Measurements from ENCODE around the gene DIPK1A.

DIPK1A gene

GRCh38 chr1:92850019-92850418 is 111.2 kb downstream of the DIPK1A start:
- Mint-ChIP-seq H3K9me3 (no peaks in the 10 kb centered on the region), H3K27me3 (no peaks in the 10 kb centered on the region), H3K36me3 (peaks cover 21% of the 10 kb centered on the region), H3K27ac (no peak overlapping the region), H3K4me3 (no peak overlapping the region), H3K4me1 (peaks cover 10% of the 10 kb centered on the region)
- no peak for DNase-seq (ENCODE audit: low spot score in 2 of 2)
- ATAC-seq (ENCODE audit: low read depth), result no peak

GRCh38 chr1:92848201-92848600 is 113.1 kb downstream of the DIPK1A start:
- Mint-ChIP-seq H3K36me3 (peaks cover 21% of the 10 kb centered on the region), H3K27ac (peak overlapping the region; percentile 67), H3K4me3 (no peak overlapping the region), H3K9me3 (no peaks in the 10 kb centered on the region), H3K27me3 (no peaks in the 10 kb centered on the region), H3K4me1 (peaks cover 9% of the 10 kb centered on the region)
- no peak for DNase-seq (ENCODE audit: low spot score in 2 of 2)
- no peak for ATAC-seq (ENCODE audit: low read depth)

- H3K27ac Mint-ChIP-seq, result no peak overlapping the region
- H3K4me3 Mint-ChIP-seq, result no peak overlapping the region
- no peaks in the 10 kb centered on the region for H3K27me3 Mint-ChIP-seq
- DNase-seq (ENCODE audit: low spot score in 2 of 2) (no peak), ATAC-seq (ENCODE audit: low read depth) (no peak)
- peaks cover 2% of the 10 kb centered on the region for H3K4me1 Mint-ChIP-seq
- peaks cover 27% of the 10 kb centered on the region for H3K36me3 Mint-ChIP-seq
- no peaks in the 10 kb centered on the region for H3K9me3 Mint-ChIP-seq
These were observed 115.4 kb downstream of the DIPK1A start for GRCh38 chr1:92845908-92846307.

- Mint-ChIP-seq H3K4me3 (no peak overlapping the region), H3K27ac (peak overlapping the region; percentile 46), H3K4me1 (peaks cover 2% of the 10 kb centered on the region), H3K9me3 (no peaks in the 10 kb centered on the region), H3K27me3 (no peaks in the 10 kb centered on the region), H3K36me3 (peaks cover 28% of the 10 kb centered on the region)
- no peak for DNase-seq (ENCODE audit: low spot score in 2 of 2)
- ATAC-seq (ENCODE audit: low read depth), result no peak
These were observed 116.8 kb downstream of the DIPK1A start for GRCh38 chr1:92844439-92844838.

- DNase-seq (ENCODE audit: low spot score in 2 of 2), result no peak
- Mint-ChIP-seq H3K27me3 (no peaks in the 10 kb centered on the region), H3K4me1 (peaks cover 5% of the 10 kb centered on the region), H3K36me3 (peaks cover 32% of the 10 kb centered on the region), H3K27ac (peak overlapping the region; percentile 73), H3K4me3 (no peak overlapping the region), H3K9me3 (no peaks in the 10 kb centered on the region)
- ATAC-seq (ENCODE audit: low read depth), result no peak
These were observed 117.6 kb downstream of the DIPK1A start for GRCh38 chr1:92843429-92844352.

- no peak for DNase-seq (ENCODE audit: low spot score in 2 of 2)
- peaks cover 9% of the 10 kb centered on the region for H3K4me1 Mint-ChIP-seq
- peak overlapping the region; percentile 73 for H3K27ac Mint-ChIP-seq
- H3K27me3 Mint-ChIP-seq, result no peaks in the 10 kb centered on the region
- H3K36me3 Mint-ChIP-seq, result peaks cover 33% of the 10 kb centered on the region
- H3K4me3 Mint-ChIP-seq, result no peak overlapping the region
- ATAC-seq (ENCODE audit: low read depth), result no peak
- no peaks in the 10 kb centered on the region for H3K9me3 Mint-ChIP-seq
These were observed 118.2 kb downstream of the DIPK1A start for GRCh38 chr1:92843046-92843423.

- H3K27ac Mint-ChIP-seq, result peak overlapping the region; percentile 73
- no peaks in the 10 kb centered on the region for H3K9me3 Mint-ChIP-seq
- H3K4me3 Mint-ChIP-seq, result no peak overlapping the region
- no peaks in the 10 kb centered on the region for H3K27me3 Mint-ChIP-seq
- peaks cover 14% of the 10 kb centered on the region for H3K4me1 Mint-ChIP-seq
- DNase-seq (ENCODE audit: low spot score in 2 of 2) (no peak), ATAC-seq (ENCODE audit: low read depth) (no peak)
- H3K36me3 Mint-ChIP-seq, result peaks cover 38% of the 10 kb centered on the region
These were observed 118.9 kb downstream of the DIPK1A start for GRCh38 chr1:92842082-92843045.

GRCh38 chr1:92840600-92840999 is 120.7 kb downstream of the DIPK1A start:
- Mint-ChIP-seq H3K27me3 (no peaks in the 10 kb centered on the region), H3K4me1 (peaks cover 24% of the 10 kb centered on the region), H3K27ac (no peak overlapping the region), H3K9me3 (no peaks in the 10 kb centered on the region), H3K4me3 (no peak overlapping the region), H3K36me3 (peaks cover 39% of the 10 kb centered on the region)
- DNase-seq (ENCODE audit: low spot score in 2 of 2), result no peak
- no peak for ATAC-seq (ENCODE audit: low read depth)

- Mint-ChIP-seq H3K27me3 (no peaks in the 10 kb centered on the region), H3K4me3 (no peak overlapping the region), H3K27ac (peak overlapping the region; percentile 45), H3K36me3 (peaks cover 47% of the 10 kb centered on the region), H3K9me3 (no peaks in the 10 kb centered on the region), H3K4me1 (peaks cover 33% of the 10 kb centered on the region)
- ATAC-seq (ENCODE audit: low read depth), result no peak
- DNase-seq (ENCODE audit: low spot score in 2 of 2), result no peak
These were observed 121.8 kb downstream of the DIPK1A start for GRCh38 chr1:92839442-92839841.

- ATAC-seq (ENCODE audit: low read depth) (no peak), DNase-seq (ENCODE audit: low spot score in 2 of 2) (no peak)
- Mint-ChIP-seq H3K27me3 (no peaks in the 10 kb centered on the region), H3K36me3 (peaks cover 49% of the 10 kb centered on the region), H3K4me3 (no peak overlapping the region), H3K9me3 (no peaks in the 10 kb centered on the region), H3K4me1 (peaks cover 42% of the 10 kb centered on the region), H3K27ac (peak overlapping the region; percentile 29)
These were observed 122.7 kb downstream of the DIPK1A start for GRCh38 chr1:92838519-92838918.

GRCh38 chr1:92837062-92837461 is 124.2 kb downstream of the DIPK1A start:
- DNase-seq (ENCODE audit: low spot score in 2 of 2) (no peak), ATAC-seq (ENCODE audit: low read depth) (no peak)
- no peaks in the 10 kb centered on the region for H3K9me3 Mint-ChIP-seq
- H3K27me3 Mint-ChIP-seq, result no peaks in the 10 kb centered on the region
- H3K36me3 Mint-ChIP-seq, result peaks cover 46% of the 10 kb centered on the region
- H3K4me3 Mint-ChIP-seq, result no peak overlapping the region
- peak overlapping the region; percentile 29 for H3K27ac Mint-ChIP-seq
- H3K4me1 Mint-ChIP-seq, result peaks cover 44% of the 10 kb centered on the region

GRCh38 chr1:92834617-92835016 is 126.6 kb downstream of the DIPK1A start:
- DNase-seq (ENCODE audit: low spot score in 2 of 2), result no peak
- Mint-ChIP-seq H3K27ac (peak overlapping the region; percentile 97), H3K4me3 (peak overlapping the region; percentile 95), H3K4me1 (peaks cover 47% of the 10 kb centered on the region), H3K9me3 (no peaks in the 10 kb centered on the region), H3K36me3 (peaks cover 38% of the 10 kb centered on the region), H3K27me3 (no peaks in the 10 kb centered on the region)
- ATAC-seq (ENCODE audit: low read depth), result no peak

- Mint-ChIP-seq H3K4me3 (peak overlapping the region; percentile 95), H3K27ac (peak overlapping the region; percentile 97), H3K9me3 (no peaks in the 10 kb centered on the region), H3K36me3 (peaks cover 34% of the 10 kb centered on the region), H3K4me1 (peaks cover 44% of the 10 kb centered on the region), H3K27me3 (no peaks in the 10 kb centered on the region)
- ATAC-seq (ENCODE audit: low read depth) (no peak), DNase-seq (ENCODE audit: low spot score in 2 of 2) (no peak)
These were observed 127.4 kb downstream of the DIPK1A start for GRCh38 chr1:92833840-92834239.

GRCh38 chr1:92832537-92833114 is 128.6 kb downstream of the DIPK1A start:
- DNase-seq (ENCODE audit: low spot score in 2 of 2) (peak in 1 of 2 donors; percentile 12), ATAC-seq (ENCODE audit: low read depth) (no peak)
- Mint-ChIP-seq H3K27me3 (no peaks in the 10 kb centered on the region), H3K9me3 (no peaks in the 10 kb centered on the region), H3K36me3 (peaks cover 26% of the 10 kb centered on the region), H3K27ac (peak overlapping the region; percentile 97), H3K4me1 (peaks cover 36% of the 10 kb centered on the region), H3K4me3 (peak overlapping the region; percentile 95)

All from memory B cell (primary cell).